GM12875 (cell line): ENCODE results near the gene MGRN1.

Experiments used
- H3K4me3 ChIP-seq: one replicate; pipeline ENCODE4 v1.5.1; 2011; ENCODE audit warnings: low read depth, low read length, control low read depth
- CTCF ChIP-seq: IDR thresholded peaks from 2 replicates; pipeline ENCODE4 v1.5.1; 2011; ENCODE audit warnings: low read depth, mild to moderate bottlenecking, control low read depth, inconsistent platforms, low read length, moderate library complexity, borderline replicate concordance; ENCODE audit not compliant: insufficient read depth

Gene MGRN1

GRCh38 chr16:4626396-4626795 is 1.8 kb downstream of the MGRN1 start:
- no peak for TF ChIP-seq CTCF
- peak overlapping the region; percentile 91 for H3K4me3 ChIP-seq

- no peak overlapping the region for H3K4me3 ChIP-seq
- TF ChIP-seq CTCF = no peak
These were observed 3.7 kb downstream of the MGRN1 start for GRCh38 chr16:4628283-4628682.

GRCh38 chr16:4631444-4631843 is 6.8 kb downstream of the MGRN1 start:
- H3K4me3 ChIP-seq = no peak overlapping the region
- no peak for TF ChIP-seq CTCF

GRCh38 chr16:4633910-4634635 is 9.4 kb downstream of the MGRN1 start:
- H3K4me3 ChIP-seq = no peak overlapping the region
- TF ChIP-seq CTCF = no peak

GRCh38 chr16:4634768-4635167 is 10.1 kb downstream of the MGRN1 start:
- no peak overlapping the region for H3K4me3 ChIP-seq
- no peak for TF ChIP-seq CTCF

- no peak overlapping the region for H3K4me3 ChIP-seq
- TF ChIP-seq CTCF = no peak
These were observed 11.6 kb downstream of the MGRN1 start for GRCh38 chr16:4636196-4636595.

- no peak overlapping the region for H3K4me3 ChIP-seq
- TF ChIP-seq CTCF = no peak
These were observed 13.0 kb downstream of the MGRN1 start for GRCh38 chr16:4637501-4638166.
